HCT116 (cell line): ENCODE results near the gene FGF1. TPM values are rescaled to one million over a fixed set of nuclear protein-coding genes. Genes with fewer than 3 reads are reported as not detected.
A peak's percentile ranks its signal among the peaks of the same experiment; 100 is the strongest.

Source experiments
- ATAC-seq: fragments of 200-7000 bp; cut with Tn5 transposase; 2 replicates; pipeline ENCODE4 v1.9.1; 2020; ENCODE audit warnings: mild to moderate bottlenecking, moderate library complexity
- BruUV-seq: library from RNA; stranded (reverse); fragments of 400-500 nt; replicated peaks from 2 replicates; lab custom pipeline; 2021; lab: Mats Ljungman, UMichigan
- CTCF ChIA-PET: fragments of 300-600 bp; sonication (Branson Sonifier 250); formaldehyde crosslinking; loops from one replicate; lab custom pipeline; 2021; ENCODE audit warnings: antibody characterized with exemption; lab: Charles Lee
- POLR2A ChIA-PET: fragments of 300-600, 350-600 bp; sonication (Branson Sonifier 250); formaldehyde crosslinking; loops from one replicate; lab custom pipeline; 2021; ENCODE audit warnings: antibody characterized with exemption; lab: Charles Lee
- RAD21 ChIA-PET, 2 experiments: fragments of 300-600 bp; sonication (Branson Sonifier 250); formaldehyde crosslinking; loops; one replicate each; lab custom pipeline; 2023; ENCODE audit warnings: low total read pairs in 2 of 2; ENCODE audit not compliant: uncharacterized antibody in 2 of 2, unreplicated experiment in 2 of 2, low non-redundant PET in 1 of 2; lab: Charles Lee
- DNase-seq: peaks from one replicate; pipeline ENCODE4 v3.0.0-alpha.2; 2010; ENCODE audit warnings: low read depth, low spot score
- H2AFZ ChIP-seq: fragments of 200-600 bp; shearing (Covaris generic), sonication (generic); 2 replicates; pipeline ENCODE4 v1.6.1; 2017; ENCODE audit warnings: low read depth, mixed run types, mixed read lengths, antibody characterized with exemption, low read length; ENCODE audit not compliant: poor library complexity, severe bottlenecking
- H3K27ac ChIP-seq: 2 replicates; pipeline ENCODE4 v1.5.1; 2012; ENCODE audit warnings: low read depth, low read length
- H3K27me3 ChIP-seq: fragments of 200-600 bp; sonication (generic); 2 replicates; pipeline ENCODE4 v1.6.1; 2016; ENCODE audit warnings: mixed run types, low read length, mixed read lengths; ENCODE audit not compliant: insufficient read depth
- H3K36me3 ChIP-seq, 2 experiments: fragments of 200-500 bp in 1 of 2; fragments of 200-600 bp in 1 of 2; sonication (Bioruptor generic) in 1 of 2; sonication (generic) in 1 of 2; 2 replicates each; pipeline versions ENCODE4 v1.5.1 to v1.6.1; 2014 to 2016; ENCODE audit warnings: low read length in 2 of 2, inconsistent platforms in 1 of 2, mixed read lengths in 1 of 2, mixed run types in 1 of 2; ENCODE audit not compliant: insufficient read depth in 2 of 2, control insufficient read depth in 1 of 2
- H3K4me1 ChIP-seq, 2 experiments: fragments of 200-600 bp in 1 of 2; sonication (generic) in 1 of 2; 2 replicates each; pipeline versions ENCODE4 v1.5.1 to v1.6.1; 2012 to 2017; ENCODE audit warnings: low read length in 2 of 2, inconsistent platforms in 1 of 2, mild to moderate bottlenecking in 1 of 2, mixed read lengths in 1 of 2, mixed run types in 1 of 2, moderate library complexity in 1 of 2; ENCODE audit not compliant: insufficient read depth in 2 of 2, control insufficient read depth in 1 of 2
- H3K4me2 ChIP-seq: fragments of 200-600 bp; sonication (generic); 2 replicates; pipeline ENCODE4 v1.6.1; 2017; ENCODE audit warnings: mixed run types, low read length, mixed read lengths
- H3K4me3 ChIP-seq, 2 experiments: fragments of 200-600 bp in 1 of 2; sonication (generic) in 1 of 2; replicated peaks in 1 of 2; 2 replicates each; pipeline ENCODE4 v1.5.1; 2011 to 2016; ENCODE audit warnings: low read length in 2 of 2, control low read depth in 1 of 2, low read depth in 1 of 2, mild to moderate bottlenecking in 1 of 2, mixed read lengths in 1 of 2, mixed run types in 1 of 2
- H3K79me2 ChIP-seq: fragments of 200-600 bp; sonication (generic); 2 replicates; pipeline ENCODE4 v1.6.1; 2017; ENCODE audit warnings: mild to moderate bottlenecking, mixed run types, low read length, moderate library complexity, mixed read lengths; ENCODE audit not compliant: insufficient read depth
- H3K9ac ChIP-seq: fragments of 200-600 bp; sonication (generic); 2 replicates; pipeline ENCODE4 v1.6.1; 2016; ENCODE audit warnings: low read length, mixed read lengths
- H3K9me2 ChIP-seq: fragments of 200-600 bp; sonication (generic), shearing (Covaris generic); 2 replicates; pipeline ENCODE4 v1.6.1; 2017; ENCODE audit warnings: mixed run types, mild to moderate bottlenecking, moderate library complexity; ENCODE audit not compliant: insufficient read depth
- H3K9me3 ChIP-seq, 2 experiments: fragments of 200-500 bp in 1 of 2; fragments of 200-600 bp in 1 of 2; sonication (Bioruptor generic) in 1 of 2; sonication (generic) in 1 of 2; 2 replicates each; pipeline ENCODE4 v1.6.1; 2014 to 2017; ENCODE audit warnings: low read length in 2 of 2, mixed read lengths in 2 of 2, inconsistent platforms in 1 of 2, low read depth in 1 of 2, mild to moderate bottlenecking in 1 of 2, mixed run types in 1 of 2, moderate library complexity in 1 of 2; ENCODE audit not compliant: control insufficient read depth in 1 of 2, insufficient read depth in 1 of 2
- H4K20me1 ChIP-seq: fragments of 200-600 bp; sonication (generic), shearing (Covaris generic); 2 replicates; pipeline ENCODE4 v1.6.1; 2017; ENCODE audit warnings: mixed run types, mild to moderate bottlenecking, moderate library complexity; ENCODE audit not compliant: insufficient read depth
- EGR1 ChIP-seq: IDR thresholded peaks from 2 replicates; pipeline ENCODE4 v1.6.1; 2012; ENCODE audit warnings: low read depth
- ELF1 ChIP-seq: IDR thresholded peaks from 2 replicates; pipeline ENCODE4 v1.6.1; 2012; ENCODE audit warnings: low read depth, borderline replicate concordance
- RAD21 ChIP-seq: IDR thresholded peaks from 2 replicates; pipeline ENCODE4 v1.6.1; 2012; ENCODE audit warnings: low read depth, mild to moderate bottlenecking
- intact Hi-C: fragments of 100-400 bp; cut with micrococcal nuclease; formaldehyde crosslinking; loops from 2 replicates; pipeline ENCODE4 v1.10.0; 2022
- total RNA-seq: library from RNA; stranded (reverse); gene quantifications from one replicate; pipeline ENCODE4 v1.2.1, GENCODE V29; 2021; ENCODE audit not compliant: unreplicated experiment
- TF ChIP-seq, protein P1 (sequence below), 3 experiments: fragments of 200-600 bp in 1 of 3; sonication (generic) in 1 of 3; IDR thresholded peaks in 2 of 3; conservative IDR thresholded peaks in 1 of 3; 2 replicates each; pipeline ENCODE4 v1.5.1; 2012 to 2017; ENCODE audit warnings: low read depth in 2 of 3, low read length in 2 of 3, antibody characterized with exemption in 1 of 3, borderline replicate concordance in 1 of 3, control low read depth in 1 of 3, mild to moderate bottlenecking in 1 of 3, mixed read lengths in 1 of 3, mixed run types in 1 of 3, moderate library complexity in 1 of 3; ENCODE audit not compliant: insufficient read depth in 1 of 3

The FGF1 gene
- total RNA-seq, 1 experiment from 2014 or later: not detected

DNA sequence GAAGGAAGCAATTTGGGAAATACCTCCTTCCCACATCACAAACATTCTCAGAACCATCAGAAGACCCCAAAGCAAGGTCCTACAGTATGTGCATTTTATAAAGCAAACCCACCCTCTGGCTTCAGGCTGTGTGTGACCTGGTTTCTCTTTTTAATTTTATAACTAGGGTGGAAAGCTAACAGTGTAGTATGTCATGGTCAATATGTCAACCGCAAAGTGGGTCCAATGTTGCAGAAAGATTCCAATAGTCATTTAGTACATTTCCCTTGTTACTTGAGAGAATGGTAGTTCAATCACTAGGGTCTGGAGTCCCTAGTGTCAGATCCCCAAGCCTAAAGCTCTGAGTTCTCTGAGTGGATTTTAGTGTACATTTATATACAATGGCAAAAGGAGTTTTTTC lies 96.2 kb downstream of the FGF1 start:
- TF ChIP-seq RAD21: no peak
- TF ChIP-seq EGR1: no peak
- Histone ChIP-seq H3K9me2 (no peaks in the 10 kb centered on the region), H3K9me3 (no peaks in the 10 kb centered on the region), H3K27me3 (no peaks in the 10 kb centered on the region), H3K4me1 (no peaks in the 10 kb centered on the region), H3K36me3 (no peaks in the 10 kb centered on the region), H3K4me3 (no peak overlapping the region), H4K20me1 (no peaks in the 10 kb centered on the region), H3K79me2 (no peaks in the 10 kb centered on the region), H3K9ac (no peak overlapping the region), H3K4me2 (no peak overlapping the region), H3K27ac (no peak overlapping the region), H2AFZ (no peak overlapping the region)
- ChIA-PET CTCF (interaction anchor here (0.8 kb wide), 1 partner anchor 12 kb away, joined by 3 read pairs; no protein-coding TSS in a partner anchor), RAD21 (no interaction called here), POLR2A (no interaction called here)
- no TSS peak for BruUV-seq
- ATAC-seq: no peak
- DNase-seq: no peak
- intact Hi-C loops: no loop called here

DNA sequence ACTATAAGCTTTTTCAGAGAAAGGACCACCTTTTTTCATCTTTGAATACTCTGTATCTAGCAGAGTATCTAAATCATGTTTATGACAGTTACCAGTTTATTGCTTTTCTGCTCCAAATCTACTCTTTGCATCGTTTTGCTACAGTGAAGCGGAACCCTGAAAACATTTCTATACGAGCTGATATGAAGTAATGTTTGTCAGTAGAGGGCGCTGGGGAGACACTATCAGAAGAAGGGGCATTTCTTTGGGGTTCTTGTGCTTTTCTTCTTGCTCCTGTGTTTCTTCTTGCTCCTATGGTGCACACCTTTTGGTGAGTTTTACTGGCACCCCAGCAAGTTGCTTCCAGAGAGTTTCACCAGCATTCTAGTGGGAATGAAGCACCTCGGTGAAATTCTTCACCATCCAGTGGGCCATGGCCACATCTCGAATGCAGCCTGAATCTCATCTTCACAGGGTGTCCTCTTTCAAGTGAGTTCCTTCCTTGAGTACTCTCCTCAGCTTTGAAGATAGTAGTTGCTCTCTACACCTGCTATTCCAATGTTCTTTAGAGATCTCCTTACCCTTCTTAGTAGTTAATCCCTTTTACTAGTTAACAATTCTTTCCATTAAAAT lies 98.4 kb downstream of the FGF1 start:
- Histone ChIP-seq H3K9ac (no peak overlapping the region), H3K4me1 (no peaks in the 10 kb centered on the region), H3K9me3 (no peaks in the 10 kb centered on the region), H3K79me2 (no peaks in the 10 kb centered on the region), H3K36me3 (no peaks in the 10 kb centered on the region), H3K27ac (no peak overlapping the region), H2AFZ (no peak overlapping the region), H3K4me2 (no peak overlapping the region), H3K9me2 (no peaks in the 10 kb centered on the region), H3K4me3 (no peak overlapping the region), H3K27me3 (no peaks in the 10 kb centered on the region), H4K20me1 (no peaks in the 10 kb centered on the region)
- ATAC-seq (peak; percentile 75), DNase-seq (peak; percentile 12)
- ChIA-PET RAD21 (no interaction called here), CTCF (interaction anchor here (0.6 to 1.7 kb wide), 7 partner anchors 9 to 262 kb away, joined by 3 to 7 read pairs (median 4); no protein-coding TSS in a partner anchor), POLR2A (no interaction called here)
- intact Hi-C loops: loop anchor here (1.0 kb wide), 1 partner anchor 112 kb away; no protein-coding TSS in a partner anchor
- TF ChIP-seq RAD21 (peak; percentile 66), ELF1 (no peak)
- TF ChIP-seq, protein P1, sequence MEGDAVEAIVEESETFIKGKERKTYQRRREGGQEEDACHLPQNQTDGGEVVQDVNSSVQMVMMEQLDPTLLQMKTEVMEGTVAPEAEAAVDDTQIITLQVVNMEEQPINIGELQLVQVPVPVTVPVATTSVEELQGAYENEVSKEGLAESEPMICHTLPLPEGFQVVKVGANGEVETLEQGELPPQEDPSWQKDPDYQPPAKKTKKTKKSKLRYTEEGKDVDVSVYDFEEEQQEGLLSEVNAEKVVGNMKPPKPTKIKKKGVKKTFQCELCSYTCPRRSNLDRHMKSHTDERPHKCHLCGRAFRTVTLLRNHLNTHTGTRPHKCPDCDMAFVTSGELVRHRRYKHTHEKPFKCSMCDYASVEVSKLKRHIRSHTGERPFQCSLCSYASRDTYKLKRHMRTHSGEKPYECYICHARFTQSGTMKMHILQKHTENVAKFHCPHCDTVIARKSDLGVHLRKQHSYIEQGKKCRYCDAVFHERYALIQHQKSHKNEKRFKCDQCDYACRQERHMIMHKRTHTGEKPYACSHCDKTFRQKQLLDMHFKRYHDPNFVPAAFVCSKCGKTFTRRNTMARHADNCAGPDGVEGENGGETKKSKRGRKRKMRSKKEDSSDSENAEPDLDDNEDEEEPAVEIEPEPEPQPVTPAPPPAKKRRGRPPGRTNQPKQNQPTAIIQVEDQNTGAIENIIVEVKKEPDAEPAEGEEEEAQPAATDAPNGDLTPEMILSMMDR (IDR thresholded peaks at IDR 0.05 in 2 of 3, conservative IDR thresholded peaks at IDR 0.05 in 1 of 3; ENCODE audit: borderline replicate concordance in 1 of 3, insufficient read depth in 1 of 3, low read depth in 2 of 3, low read length in 2 of 3): peak; percentile 54 to 83 (median 67); a peak in 5 of 6 replicates
- no TSS peak for BruUV-seq
